HepG2 (cell line): ENCODE data around the gene SETD3.

Experiments
- ARHGAP35 ChIP-seq: sonication (generic); formaldehyde crosslinking; IDR thresholded peaks from 2 replicates; pipeline ENCODE4 v1.9.0; 2022; ENCODE audit warnings: mild to moderate bottlenecking, inconsistent platforms, moderate library complexity, missing genetic modification reagents, borderline replicate concordance
- BHLHE40 ChIP-seq: IDR thresholded peaks from 2 replicates; pipeline ENCODE4 v1.6.1; 2011; ENCODE audit warnings: low read length, improper control_type of control experiment
- ISL2 ChIP-seq: sonication (generic); formaldehyde crosslinking; IDR thresholded peaks from 2 replicates; pipeline ENCODE4 v1.5.0; 2020; ENCODE audit warnings: missing genetic modification reagents
- NCOA2 ChIP-seq: sonication (generic); formaldehyde crosslinking; IDR thresholded peaks from 2 replicates; pipeline ENCODE4 v1.8.0; 2022; ENCODE audit warnings: inconsistent platforms
- SCMH1 ChIP-seq: sonication (generic); formaldehyde crosslinking; IDR thresholded peaks from 2 replicates; pipeline ENCODE4 v1.9.0; 2021; ENCODE audit warnings: missing genetic modification reagents, mild to moderate bottlenecking, borderline replicate concordance
- ZNF232 ChIP-seq: sonication (generic); formaldehyde crosslinking; IDR thresholded peaks from 2 replicates; pipeline ENCODE4 v1.4.0; 2020; ENCODE audit warnings: missing genetic modification reagents, borderline replicate concordance
- TF ChIP-seq, protein P1 (sequence below): sonication (generic); formaldehyde crosslinking; IDR thresholded peaks from 2 replicates; pipeline ENCODE4 v1.5.0; 2020; ENCODE audit warnings: mild to moderate bottlenecking, missing genetic modification reagents, moderate library complexity
- TF ChIP-seq, protein P2 (sequence below): sonication (generic); formaldehyde crosslinking; IDR thresholded peaks from 2 replicates; pipeline ENCODE4 v1.4.0; 2020; ENCODE audit warnings: mild to moderate bottlenecking, missing genetic modification reagents
- TF ChIP-seq, protein P3 (sequence below), 2 experiments: IDR thresholded peaks; 2 replicates each; pipeline ENCODE4 v1.6.1; 2011 to 2012; ENCODE audit warnings: low read length in 2 of 2, borderline replicate concordance in 1 of 2, low read depth in 1 of 2, mild to moderate bottlenecking in 1 of 2, moderate library complexity in 1 of 2
- TF ChIP-seq, protein P4 (sequence below): sonication (generic); formaldehyde crosslinking; IDR thresholded peaks from 2 replicates; pipeline ENCODE4 v1.5.1; 2020; ENCODE audit warnings: mild to moderate bottlenecking, missing genetic modification reagents
- TF ChIP-seq, protein P5 (sequence below): IDR thresholded peaks from 2 replicates; pipeline ENCODE4 v1.6.1; 2016; ENCODE audit warnings: mild to moderate bottlenecking

DNA sequence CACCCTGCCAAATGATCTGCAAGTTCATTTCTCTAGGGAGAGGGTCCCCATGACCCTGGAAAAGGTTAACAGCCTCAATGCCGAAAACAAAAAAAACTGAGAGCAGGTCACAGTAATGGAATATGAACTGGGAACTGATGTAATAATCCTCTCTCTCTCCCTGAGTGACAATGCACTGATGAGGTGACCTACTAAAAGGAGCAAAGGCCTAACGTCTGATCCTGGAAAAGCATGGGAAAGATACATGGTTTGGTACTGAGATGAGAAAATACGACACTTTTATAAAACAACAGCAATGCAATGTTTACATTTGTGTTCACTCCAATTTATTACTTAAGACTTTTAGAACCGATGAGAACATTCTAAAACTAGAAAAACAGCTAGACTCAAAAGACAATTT lies 27.7 kb downstream of the SETD3 start:
- TF ChIP-seq, protein P1, sequence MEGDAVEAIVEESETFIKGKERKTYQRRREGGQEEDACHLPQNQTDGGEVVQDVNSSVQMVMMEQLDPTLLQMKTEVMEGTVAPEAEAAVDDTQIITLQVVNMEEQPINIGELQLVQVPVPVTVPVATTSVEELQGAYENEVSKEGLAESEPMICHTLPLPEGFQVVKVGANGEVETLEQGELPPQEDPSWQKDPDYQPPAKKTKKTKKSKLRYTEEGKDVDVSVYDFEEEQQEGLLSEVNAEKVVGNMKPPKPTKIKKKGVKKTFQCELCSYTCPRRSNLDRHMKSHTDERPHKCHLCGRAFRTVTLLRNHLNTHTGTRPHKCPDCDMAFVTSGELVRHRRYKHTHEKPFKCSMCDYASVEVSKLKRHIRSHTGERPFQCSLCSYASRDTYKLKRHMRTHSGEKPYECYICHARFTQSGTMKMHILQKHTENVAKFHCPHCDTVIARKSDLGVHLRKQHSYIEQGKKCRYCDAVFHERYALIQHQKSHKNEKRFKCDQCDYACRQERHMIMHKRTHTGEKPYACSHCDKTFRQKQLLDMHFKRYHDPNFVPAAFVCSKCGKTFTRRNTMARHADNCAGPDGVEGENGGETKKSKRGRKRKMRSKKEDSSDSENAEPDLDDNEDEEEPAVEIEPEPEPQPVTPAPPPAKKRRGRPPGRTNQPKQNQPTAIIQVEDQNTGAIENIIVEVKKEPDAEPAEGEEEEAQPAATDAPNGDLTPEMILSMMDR (CRISPR knock-in tag) = no peak
- TF ChIP-seq, protein P2, sequence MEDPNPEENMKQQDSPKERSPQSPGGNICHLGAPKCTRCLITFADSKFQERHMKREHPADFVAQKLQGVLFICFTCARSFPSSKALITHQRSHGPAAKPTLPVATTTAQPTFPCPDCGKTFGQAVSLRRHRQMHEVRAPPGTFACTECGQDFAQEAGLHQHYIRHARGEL (CRISPR knock-in tag) = no peak
- TF ChIP-seq, protein P3, sequence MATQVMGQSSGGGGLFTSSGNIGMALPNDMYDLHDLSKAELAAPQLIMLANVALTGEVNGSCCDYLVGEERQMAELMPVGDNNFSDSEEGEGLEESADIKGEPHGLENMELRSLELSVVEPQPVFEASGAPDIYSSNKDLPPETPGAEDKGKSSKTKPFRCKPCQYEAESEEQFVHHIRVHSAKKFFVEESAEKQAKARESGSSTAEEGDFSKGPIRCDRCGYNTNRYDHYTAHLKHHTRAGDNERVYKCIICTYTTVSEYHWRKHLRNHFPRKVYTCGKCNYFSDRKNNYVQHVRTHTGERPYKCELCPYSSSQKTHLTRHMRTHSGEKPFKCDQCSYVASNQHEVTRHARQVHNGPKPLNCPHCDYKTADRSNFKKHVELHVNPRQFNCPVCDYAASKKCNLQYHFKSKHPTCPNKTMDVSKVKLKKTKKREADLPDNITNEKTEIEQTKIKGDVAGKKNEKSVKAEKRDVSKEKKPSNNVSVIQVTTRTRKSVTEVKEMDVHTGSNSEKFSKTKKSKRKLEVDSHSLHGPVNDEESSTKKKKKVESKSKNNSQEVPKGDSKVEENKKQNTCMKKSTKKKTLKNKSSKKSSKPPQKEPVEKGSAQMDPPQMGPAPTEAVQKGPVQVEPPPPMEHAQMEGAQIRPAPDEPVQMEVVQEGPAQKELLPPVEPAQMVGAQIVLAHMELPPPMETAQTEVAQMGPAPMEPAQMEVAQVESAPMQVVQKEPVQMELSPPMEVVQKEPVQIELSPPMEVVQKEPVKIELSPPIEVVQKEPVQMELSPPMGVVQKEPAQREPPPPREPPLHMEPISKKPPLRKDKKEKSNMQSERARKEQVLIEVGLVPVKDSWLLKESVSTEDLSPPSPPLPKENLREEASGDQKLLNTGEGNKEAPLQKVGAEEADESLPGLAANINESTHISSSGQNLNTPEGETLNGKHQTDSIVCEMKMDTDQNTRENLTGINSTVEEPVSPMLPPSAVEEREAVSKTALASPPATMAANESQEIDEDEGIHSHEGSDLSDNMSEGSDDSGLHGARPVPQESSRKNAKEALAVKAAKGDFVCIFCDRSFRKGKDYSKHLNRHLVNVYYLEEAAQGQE (IDR thresholded peaks at IDR 0.05; ENCODE audit: borderline replicate concordance in 1 of 2, low read depth in 1 of 2, low read length in 2 of 2) = no peak
- TF ChIP-seq ISL2 (no peak), ZNF232 (CRISPR knock-in tag) (no peak), NCOA2 (CRISPR knock-in tag) (no peak), BHLHE40 (no peak), SCMH1 (no peak), ARHGAP35 (CRISPR knock-in tag) (no peak)
- TF ChIP-seq, protein P4, sequence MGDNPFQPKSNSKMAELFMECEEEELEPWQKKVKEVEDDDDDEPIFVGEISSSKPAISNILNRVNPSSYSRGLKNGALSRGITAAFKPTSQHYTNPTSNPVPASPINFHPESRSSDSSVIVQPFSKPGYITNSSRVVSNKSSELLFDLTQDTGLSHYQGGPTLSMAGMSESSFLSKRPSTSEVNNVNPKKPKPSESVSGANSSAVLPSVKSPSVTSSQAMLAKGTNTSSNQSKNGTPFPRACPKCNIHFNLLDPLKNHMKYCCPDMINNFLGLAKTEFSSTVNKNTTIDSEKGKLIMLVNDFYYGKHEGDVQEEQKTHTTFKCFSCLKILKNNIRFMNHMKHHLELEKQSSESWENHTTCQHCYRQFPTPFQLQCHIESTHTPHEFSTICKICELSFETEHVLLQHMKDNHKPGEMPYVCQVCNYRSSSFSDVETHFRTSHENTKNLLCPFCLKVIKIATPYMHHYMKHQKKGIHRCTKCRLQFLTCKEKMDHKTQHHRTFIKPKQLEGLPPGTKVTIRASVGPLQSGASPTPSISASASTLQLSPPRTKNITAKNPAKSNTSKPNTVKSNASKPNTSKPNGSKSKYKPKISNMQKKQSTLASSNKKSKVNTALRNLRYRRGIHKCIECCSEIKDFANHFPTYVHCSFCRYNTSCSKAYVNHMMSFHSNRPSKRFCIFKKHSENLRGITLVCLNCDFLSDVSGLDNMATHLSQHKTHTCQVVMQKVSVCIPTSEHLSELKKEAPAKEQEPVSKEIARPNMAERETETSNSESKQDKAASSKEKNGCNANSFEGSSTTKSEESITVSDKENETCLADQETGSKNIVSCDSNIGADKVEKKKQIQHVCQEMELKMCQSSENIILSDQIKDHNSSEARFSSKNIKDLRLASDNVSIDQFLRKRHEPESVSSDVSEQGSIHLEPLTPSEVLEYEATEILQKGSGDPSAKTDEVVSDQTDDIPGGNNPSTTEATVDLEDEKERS (CRISPR knock-in tag) = no peak
- TF ChIP-seq, protein P5, sequence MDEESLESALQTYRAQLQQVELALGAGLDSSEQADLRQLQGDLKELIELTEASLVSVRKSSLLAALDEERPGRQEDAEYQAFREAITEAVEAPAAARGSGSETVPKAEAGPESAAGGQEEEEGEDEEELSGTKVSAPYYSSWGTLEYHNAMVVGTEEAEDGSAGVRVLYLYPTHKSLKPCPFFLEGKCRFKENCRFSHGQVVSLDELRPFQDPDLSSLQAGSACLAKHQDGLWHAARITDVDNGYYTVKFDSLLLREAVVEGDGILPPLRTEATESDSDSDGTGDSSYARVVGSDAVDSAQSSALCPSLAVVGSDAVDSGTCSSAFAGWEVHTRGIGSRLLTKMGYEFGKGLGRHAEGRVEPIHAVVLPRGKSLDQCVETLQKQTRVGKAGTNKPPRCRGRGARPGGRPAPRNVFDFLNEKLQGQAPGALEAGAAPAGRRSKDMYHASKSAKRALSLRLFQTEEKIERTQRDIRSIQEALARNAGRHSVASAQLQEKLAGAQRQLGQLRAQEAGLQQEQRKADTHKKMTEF (CRISPR knock-in tag) = no peak
